A549 (cell line): Measurements from ENCODE around the gene POLE. TPM values are rescaled to one million over a fixed set of nuclear protein-coding genes. Genes with fewer than 3 reads are reported as not detected.

ENCODE experiments used
- ATAC-seq, 2 experiments: fragments of 200-7000 bp in 1 of 2; fragments of >200 bp in 1 of 2; cut with Nextera tagmentation in 1 of 2; cut with Tn5 transposase in 1 of 2; 3 replicates each; pipeline versions ENCODE4 v1.8.0 to v1.9.1; 2018 to 2020; ENCODE audit warnings: mild to moderate bottlenecking in 1 of 2, moderate library complexity in 1 of 2
- CTCF ChIA-PET: fragments of 300-600 bp; sonication (Branson Sonifier 250); formaldehyde crosslinking; extraction: SDS; loops from one replicate; lab custom pipeline; 2021; ENCODE audit warnings: antibody characterized with exemption, inconsistent platforms; lab: Yijun Ruan, JAX
- POLR2A ChIA-PET: fragments of 350-600 bp; formaldehyde crosslinking; extraction: SDS; loops from one replicate; lab custom pipeline; 2021; ENCODE audit warnings: antibody characterized with exemption, inconsistent platforms; lab: Yijun Ruan, JAX
- DNase-seq, 2 experiments: peaks; one replicate each; pipeline versions ENCODE4 v3.0.0 to v3.0.0-alpha.2; 2011 to 2016; ENCODE audit warnings: low read depth in 1 of 2, low spot score in 1 of 2
- FAIRE-seq: peaks from 2 replicates; lab custom pipeline; 2011; peaks lifted over from hg19 to GRCh38; lab: Jason Lieb, UNC
- H3K27ac ChIP-seq, 2 experiments: fragments of >200 bp; sonication (Bioruptor Twin); formaldehyde crosslinking; 3 replicates each; pipeline ENCODE4 v1.5.1; 2016 to 2017
- H3K4me1 ChIP-seq: fragments of >200 bp; sonication (Bioruptor Twin); formaldehyde crosslinking; 3 replicates; pipeline ENCODE4 v1.6.1; 2016
- H3K4me2 ChIP-seq: fragments of >200 bp; sonication (Bioruptor Twin); formaldehyde crosslinking; 3 replicates; pipeline ENCODE4 v1.6.1; 2016
- H3K4me3 ChIP-seq: fragments of >200 bp; sonication (Bioruptor Twin); formaldehyde crosslinking; 3 replicates; pipeline ENCODE4 v1.5.1; 2016
- H3K9me3 ChIP-seq: fragments of >200 bp; sonication (Bioruptor Twin); formaldehyde crosslinking; 3 replicates; pipeline ENCODE4 v1.6.1; 2016
- BHLHE40 ChIP-seq: IDR thresholded peaks from 2 replicates; pipeline ENCODE4 v1.6.1; 2012; ENCODE audit warnings: low read depth, low read length, inconsistent platforms
- CEBPB ChIP-seq, 2 experiments: fragments of >200 bp in 1 of 2; sonication (Bioruptor Twin) in 1 of 2; formaldehyde crosslinking in 1 of 2; IDR thresholded peaks; 2 replicates each; pipeline ENCODE4 v1.6.1; 2012 to 2016
- ESRRA ChIP-seq: fragments of 150-350 bp; IDR thresholded peaks from 2 replicates; pipeline ENCODE4 v1.6.1; 2014; ENCODE audit warnings: mild to moderate bottlenecking, low read length, borderline replicate concordance
- FOXS1 ChIP-seq: fragments of 250-450 bp; sonication (Bioruptor Pico); IDR thresholded peaks from 2 replicates; pipeline ENCODE4 v1.5.0; 2020; ENCODE audit warnings: mild to moderate bottlenecking, moderate library complexity
- JUN ChIP-seq, 2 experiments: fragments of >200 bp; sonication (Bioruptor Twin); formaldehyde crosslinking; IDR thresholded peaks; 2 replicates in 1 of 2; 3 replicates in 1 of 2; pipeline ENCODE4 v1.6.1; 2016 to 2017
- MAFK ChIP-seq: fragments of 450-650 bp; IDR thresholded peaks from 2 replicates; pipeline ENCODE4 v1.6.1; 2014; ENCODE audit not compliant: partially characterized antibody
- MYC ChIP-seq: IDR thresholded peaks from 2 replicates; pipeline ENCODE4 v1.6.1; 2012; ENCODE audit warnings: mild to moderate bottlenecking, inconsistent platforms, low read length, improper control_type of control experiment, borderline replicate concordance
- NFE2L2 ChIP-seq: fragments of 150-350 bp; conservative IDR thresholded peaks from 2 replicates; pipeline ENCODE4 v1.6.1; 2014; ENCODE audit warnings: low read length
- POLR2A ChIP-seq: IDR thresholded peaks from 2 replicates; pipeline ENCODE4 v1.6.1; 2012; ENCODE audit warnings: mild to moderate bottlenecking, low read length
- POLR2AphosphoS2 ChIP-seq: conservative IDR thresholded peaks from 2 replicates; pipeline ENCODE4 v1.6.1; 2012; ENCODE audit warnings: low read length, improper control_type of control experiment, inconsistent platforms
- RARB ChIP-seq: fragments of 250-450 bp; sonication (Bioruptor Pico); IDR thresholded peaks from 2 replicates; pipeline ENCODE4 v1.8.0; 2021; ENCODE audit warnings: mild to moderate bottlenecking, moderate library complexity
- REST ChIP-seq: fragments of 200-600 bp; sonication (generic); IDR thresholded peaks from 2 replicates; pipeline ENCODE4 v1.6.1; 2016; ENCODE audit warnings: antibody characterized with exemption, mild to moderate bottlenecking, moderate library complexity
- RFX5 ChIP-seq: fragments of 450-650 bp; IDR thresholded peaks from 2 replicates; pipeline ENCODE4 v1.7.1; 2014; ENCODE audit warnings: antibody characterized with exemption, mild to moderate bottlenecking, moderate library complexity
- ZNF302 ChIP-seq: fragments of 250-450 bp; sonication (Bioruptor Pico); IDR thresholded peaks from 2 replicates; pipeline ENCODE4 v1.9.0; 2021; ENCODE audit warnings: inconsistent platforms, mild to moderate bottlenecking, moderate library complexity
- ZSCAN20 ChIP-seq: fragments of 250-450 bp; sonication (Bioruptor Pico); IDR thresholded peaks from 2 replicates; pipeline ENCODE4 v1.8.0; 2022; ENCODE audit warnings: mild to moderate bottlenecking, moderate library complexity
- WGBS: methylation state at CpG from one replicate; pipeline ENCODE4 v1.1.6; 2017; ENCODE audit errors: missing lambda C conversion rate; 5-methylcytosine and 5-hydroxymethylcytosine counted together
- polyA plus RNA-seq, 4 experiments: library from polyadenylated mRNA; depleted of rRNA in 3 of 4; stranded (reverse); fragments of >200 nt; fragmentation: RNase III in 1 of 4; extraction: RNeasy Plus Mini Kit Qiagen cat#74134 plus additional on column Dnase treatment in 1 of 4; gene quantifications; 2 replicates in 3 of 4; 3 replicates in 1 of 4; pipeline ENCODE4 v1.2.3, GENCODE V29; 2011 to 2017
- TF ChIP-seq, protein P1 (sequence below): fragments of >200 bp; sonication (Bioruptor Twin); formaldehyde crosslinking; IDR thresholded peaks from 3 replicates; pipeline ENCODE4 v1.6.1; 2016

The POLE gene
- polyA plus RNA-seq, 2 of the 4 experiments (the other 2 are of a cell fraction): 28.9 to 67.2 TPM

- no peak for TF ChIP-seq MAFK
Observed at GRCh38 chr12:132614861-132615578, 72.1 kb downstream of the POLE start (continued).

GRCh38 chr12:132614029-132614428 is 73.1 kb downstream of the POLE start:
- Histone ChIP-seq H3K4me3 (no peak overlapping the region), H3K4me1 (peaks cover 7% of the 10 kb centered on the region), H3K9me3 (peaks cover 42% of the 10 kb centered on the region), H3K27ac (no peak overlapping the region), H3K4me2 (no peak overlapping the region)
- WGBS: 24% methylated on average over 5 of the region's 5 CpGs
- TF ChIP-seq POLR2AphosphoS2: no peak
- ChIA-PET POLR2A (no interaction called here), CTCF (interaction anchor here (1.1 to 11.9 kb wide), 18 partner anchors 10 to 460 kb away, joined by 3 to 132 read pairs (median 5); no protein-coding TSS in a partner anchor)
- DNase-seq (no peak), FAIRE-seq (no peak), ATAC-seq (no peak)

DNA sequence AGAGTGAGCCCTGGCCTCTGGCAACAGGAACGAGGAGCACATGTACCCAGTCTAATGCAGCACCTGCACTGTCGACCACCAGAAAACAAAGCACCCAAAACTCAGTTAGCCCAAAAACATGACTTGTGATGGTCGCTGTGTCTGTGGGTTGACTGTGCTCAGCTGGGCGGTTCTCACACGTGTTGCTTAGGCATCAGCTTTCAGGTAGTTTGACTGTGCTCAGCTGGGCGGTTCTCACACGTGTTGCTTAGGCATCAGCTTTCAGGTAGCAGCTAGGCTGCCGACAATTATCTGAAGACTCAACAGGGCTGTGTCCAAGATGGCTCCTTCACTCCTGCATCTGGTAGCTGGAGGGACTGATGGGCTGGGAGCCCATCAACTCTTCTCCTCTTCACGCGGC is 75.5 kb downstream of the POLE start:
- Histone ChIP-seq H3K4me2 (no peak overlapping the region), H3K4me3 (no peak overlapping the region), H3K4me1 (no peaks in the 10 kb centered on the region), H3K27ac (no peak overlapping the region), H3K9me3 (peaks cover 29% of the 10 kb centered on the region)
- 52% methylated on average over 10 of the region's 10 CpGs for WGBS
- FAIRE-seq (no peak), ATAC-seq (no peak), DNase-seq (no peak)
- ChIA-PET CTCF (interaction anchor here (1.2 to 11.9 kb wide), 5 partner anchors 9 to 458 kb away, joined by 3 to 132 read pairs (median 6); no protein-coding TSS in a partner anchor), POLR2A (interaction anchor here (0.5 kb wide), 1 partner anchor 21 kb away, joined by 3 read pairs; no protein-coding TSS in a partner anchor)
- TF ChIP-seq RFX5 (no peak), ZNF302 (CRISPR knock-in tag) (no peak), FOXS1 (CRISPR knock-in tag) (no peak), POLR2A (no peak), BHLHE40 (no peak), RARB (CRISPR knock-in tag) (no peak), ZSCAN20 (CRISPR knock-in tag) (no peak), NFE2L2 (no peak), CEBPB (IDR thresholded peaks at IDR 0.05) (no peak), ESRRA (no peak), MYC (no peak), JUN (IDR thresholded peaks at IDR 0.05) (no peak), REST (no peak)
- TF ChIP-seq, protein P1, sequence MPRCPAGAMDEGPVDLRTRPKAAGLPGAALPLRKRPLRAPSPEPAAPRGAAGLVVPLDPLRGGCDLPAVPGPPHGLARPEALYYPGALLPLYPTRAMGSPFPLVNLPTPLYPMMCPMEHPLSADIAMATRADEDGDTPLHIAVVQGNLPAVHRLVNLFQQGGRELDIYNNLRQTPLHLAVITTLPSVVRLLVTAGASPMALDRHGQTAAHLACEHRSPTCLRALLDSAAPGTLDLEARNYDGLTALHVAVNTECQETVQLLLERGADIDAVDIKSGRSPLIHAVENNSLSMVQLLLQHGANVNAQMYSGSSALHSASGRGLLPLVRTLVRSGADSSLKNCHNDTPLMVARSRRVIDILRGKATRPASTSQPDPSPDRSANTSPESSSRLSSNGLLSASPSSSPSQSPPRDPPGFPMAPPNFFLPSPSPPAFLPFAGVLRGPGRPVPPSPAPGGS: no peak
